Tibial artery (tissue), 4 donors: Measurements from ENCODE around the gene SLMAP.
A peak's percentile ranks its signal among the peaks of the same experiment; 100 is the strongest.

Source experiments
- DNase-seq, 2 donors: peaks; one replicate each; pipeline ENCODE4 v3.0.0-alpha.2; 2019
- H3K27ac ChIP-seq, 2 donors: fragments of 200-600 bp; sonication (generic) in 1 of 2; 1 replicate in 1 of 2; 2 replicates in 1 of 2; pipeline ENCODE4 v1.5.1; 2018 to 2019; ENCODE audit warnings: mild to moderate bottlenecking in 1 of 2
- H3K27me3 ChIP-seq, 2 donors: fragments of 200-600 bp; sonication (generic) in 1 of 2; one replicate each; pipeline versions ENCODE4 v1.5.1 to v1.6.0; 2016 to 2019
- H3K36me3 ChIP-seq, 3 donors: fragments of 200-600 bp; sonication (generic) in 2 of 3; one replicate each; pipeline ENCODE4 v1.5.1; 2016 to 2019; ENCODE audit warnings: mild to moderate bottlenecking in 2 of 3
- H3K4me1 ChIP-seq, 4 donors: fragments of 200-600 bp; sonication (generic) in 2 of 4; 1 replicate in 3 of 4; 2 replicates in 1 of 4; pipeline ENCODE4 v1.5.1; 2016 to 2019
- H3K4me3 ChIP-seq, 2 donors: fragments of 200-600 bp; sonication (generic) in 1 of 2; 1 replicate in 1 of 2; 2 replicates in 1 of 2; pipeline ENCODE4 v1.5.1; 2018 to 2019; ENCODE audit warnings: mild to moderate bottlenecking in 2 of 2
- H3K9me3 ChIP-seq, 3 donors: fragments of 200-600 bp; sonication (generic) in 1 of 3; one replicate each; pipeline ENCODE4 v1.5.1; 2016 to 2019
- CTCF ChIP-seq, 2 experiments: fragments of 200-600 bp in 1 of 2; fragments of 450-650 bp in 1 of 2; IDR thresholded peaks; one replicate each; pipeline ENCODE4 v1.5.1; 2017 to 2019; ENCODE audit warnings: antibody characterized with exemption in 2 of 2, mild to moderate bottlenecking in 1 of 2, moderate library complexity in 1 of 2
- intact Hi-C: fragments of 100-400 bp; cut with DNase I; formaldehyde crosslinking; loops from one replicate; pipeline ENCODE4 v1.15.0; 2023; ENCODE audit warnings: low total_unique reads

Gene SLMAP

DNA sequence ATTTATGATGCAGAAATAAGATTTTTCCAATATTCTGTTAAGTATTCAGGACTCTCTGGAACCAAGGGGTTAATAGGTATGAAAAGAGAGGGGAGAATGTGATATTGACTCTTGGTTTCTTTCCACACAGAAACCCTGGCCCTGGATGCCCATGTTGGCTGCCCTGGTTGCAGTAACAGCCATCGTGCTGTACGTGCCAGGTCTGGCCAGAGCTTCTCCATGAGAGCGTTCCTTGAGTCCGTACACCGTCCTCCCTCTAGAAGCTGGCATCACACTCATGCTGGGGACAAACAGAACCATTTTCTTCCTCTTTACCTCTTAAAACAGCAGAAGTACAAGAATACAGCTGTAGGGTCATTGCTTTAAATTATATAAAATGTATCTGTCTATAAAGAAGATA is 171.1 kb downstream of the SLMAP start:
- TF ChIP-seq CTCF (IDR thresholded peaks at IDR 0.05): no peak
- H3K27ac ChIP-seq: peak overlapping the region; percentile 56 to 75

GRCh38 chr3:57927916-57928315 is 171.8 kb downstream of the SLMAP start:
- no peak overlapping the region for H3K4me3 ChIP-seq
- intact Hi-C loops: no loop called here
- no peak for DNase-seq
- H3K27me3 ChIP-seq: no peaks in the 10 kb centered on the region
- TF ChIP-seq CTCF (IDR thresholded peaks at IDR 0.05): no peak
- H3K4me1 ChIP-seq: peaks cover 0 to 64% (median 13%) of the 10 kb centered on the region in 4 donors
- peak overlapping the region; percentile 56 to 75 for H3K27ac ChIP-seq
- H3K36me3 ChIP-seq: peaks cover 47 to 56% (median 54%) of the 10 kb centered on the region in 3 donors
- no peaks in the 10 kb centered on the region for H3K9me3 ChIP-seq

More for the DNA sequence above, 171.1 kb downstream of the SLMAP start:
- DNase-seq: no peak
- Histone ChIP-seq H3K27me3 (no peaks in the 10 kb centered on the region), H3K36me3 (peaks cover 41 to 48% (median 46%) of the 10 kb centered on the region in 3 donors), H3K4me1 (peaks cover 0 to 72% (median 17%) of the 10 kb centered on the region in 4 donors), H3K4me3 (no peak overlapping the region), H3K9me3 (no peaks in the 10 kb centered on the region)
- intact Hi-C loops: no loop called here

DNA sequence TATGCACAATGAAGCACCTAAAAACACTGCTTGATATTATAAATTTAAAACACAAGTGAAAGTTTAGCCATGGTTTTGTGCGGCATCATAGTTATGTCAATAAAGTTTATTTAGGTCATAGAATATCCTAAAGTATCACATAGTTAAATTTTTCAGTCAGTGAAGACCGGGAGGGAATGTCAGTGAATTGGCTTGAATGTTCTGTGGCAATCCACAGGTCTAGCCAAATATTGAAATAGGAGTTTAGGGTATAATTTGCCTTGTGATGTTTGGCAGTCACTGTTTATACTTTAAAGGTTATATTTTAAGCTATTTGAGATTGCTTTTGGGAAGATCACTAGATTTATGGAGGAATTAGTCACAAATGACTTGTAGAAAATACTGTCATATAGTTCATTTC is 172.4 kb downstream of the SLMAP start:
- Histone ChIP-seq H3K4me1 (peaks cover 0 to 61% (median 13%) of the 10 kb centered on the region in 4 donors), H3K27me3 (no peaks in the 10 kb centered on the region), H3K4me3 (no peak overlapping the region), H3K27ac (peak overlapping the region; percentile 56 to 75), H3K36me3 (peaks cover 44 to 59% (median 58%) of the 10 kb centered on the region in 3 donors), H3K9me3 (no peaks in the 10 kb centered on the region)
- TF ChIP-seq CTCF (IDR thresholded peaks at IDR 0.05): no peak
- no peak for DNase-seq
- intact Hi-C loops: no loop called here

- Histone ChIP-seq H3K27ac (no peak overlapping the region), H3K4me3 (no peak overlapping the region), H3K36me3 (peaks cover 43 to 48% (median 47%) of the 10 kb centered on the region in 3 donors), H3K27me3 (no peaks in the 10 kb centered on the region), H3K9me3 (no peaks in the 10 kb centered on the region), H3K4me1 (peaks cover 0 to 50% (median 13%) of the 10 kb centered on the region in 4 donors)
- no peak for TF ChIP-seq CTCF (IDR thresholded peaks at IDR 0.05)
- DNase-seq: no peak
- intact Hi-C loops: no loop called here
Observed at GRCh38 chr3:57929988-57930387, 173.9 kb downstream of the SLMAP start.

- Histone ChIP-seq H3K9me3 (no peaks in the 10 kb centered on the region), H3K4me1 (peaks cover 0 to 15% (median 2%) of the 10 kb centered on the region in 4 donors), H3K4me3 (no peak overlapping the region), H3K27me3 (no peaks in the 10 kb centered on the region), H3K36me3 (peaks cover 24 to 29% (median 26%) of the 10 kb centered on the region in 3 donors), H3K27ac (peak overlapping the region in 1 of 2 donors; percentile 22)
- no peak for DNase-seq
- no peak for TF ChIP-seq CTCF (IDR thresholded peaks at IDR 0.05)
- intact Hi-C loops: no loop called here
Observed at GRCh38 chr3:57933602-57934001, 177.5 kb downstream of the SLMAP start.

DNA sequence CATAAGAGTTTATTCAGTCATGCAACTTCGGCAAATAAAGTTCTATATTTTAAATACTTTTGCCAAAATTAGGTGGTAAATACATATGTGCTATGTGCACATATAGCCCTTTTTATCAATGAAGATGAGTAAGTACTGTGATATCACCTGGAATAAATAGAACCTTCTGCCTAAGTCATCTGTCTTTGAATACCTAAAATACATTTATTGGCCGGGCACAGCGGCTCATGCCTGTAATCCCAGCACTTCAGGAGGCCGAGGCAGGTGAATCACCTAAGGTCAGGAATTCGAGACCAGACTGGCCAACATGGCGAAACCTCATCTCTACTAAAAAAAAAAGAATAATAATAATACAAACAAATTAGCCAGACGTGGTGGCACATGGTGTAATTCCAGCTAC is 178.3 kb downstream of the SLMAP start:
- no peak for DNase-seq
- TF ChIP-seq CTCF (IDR thresholded peaks at IDR 0.05): no peak
- Histone ChIP-seq H3K9me3 (no peaks in the 10 kb centered on the region), H3K4me1 (peaks cover 0 to 7% (median 0%) of the 10 kb centered on the region in 4 donors), H3K27me3 (no peaks in the 10 kb centered on the region), H3K4me3 (no peak overlapping the region), H3K27ac (no peak overlapping the region), H3K36me3 (peaks cover 24 to 29% (median 26%) of the 10 kb centered on the region in 3 donors)
- intact Hi-C loops: no loop called here
